Panc1 (cell line): ENCODE measurements around the gene ORC6. TPM values are rescaled to one million over a fixed set of nuclear protein-coding genes. Genes with fewer than 3 reads are reported as not detected.

Source experiments
- ATAC-seq: fragments of 200-7000 bp; cut with Tn5 transposase; 2 replicates; pipeline ENCODE4 v1.9.1; 2020; ENCODE audit warnings: mild to moderate bottlenecking, moderate library complexity
- BruUV-seq: library from RNA; stranded (reverse); fragments of 400-500 nt; replicated peaks from 2 replicates; lab custom pipeline; 2021; lab: Mats Ljungman, UMichigan
- CTCF ChIA-PET: fragments of 300-600 bp; sonication (Branson Sonifier 250); formaldehyde crosslinking; loops from one replicate; lab custom pipeline; 2022; ENCODE audit warnings: antibody characterized with exemption; lab: Charles Lee
- POLR2A ChIA-PET: fragments of 300-600 bp; sonication (Branson Sonifier 250); formaldehyde crosslinking; loops from one replicate; lab custom pipeline; 2022; ENCODE audit warnings: antibody characterized with exemption; lab: Charles Lee
- DNase-seq: peaks from one replicate; pipeline ENCODE4 v3.0.0-alpha.2; 2010; ENCODE audit warnings: low read depth, low spot score
- H3K27ac ChIP-seq: 2 replicates; pipeline ENCODE4 v1.5.1; 2011; ENCODE audit warnings: mild to moderate bottlenecking, low read length, inconsistent platforms
- H3K27me3 ChIP-seq: fragments of 200-500 bp; sonication (Bioruptor generic); 2 replicates; pipeline ENCODE4 v1.6.0; 2014; ENCODE audit warnings: low read length, inconsistent platforms; ENCODE audit not compliant: control insufficient read depth, insufficient read depth
- H3K36me3 ChIP-seq: fragments of 200-500 bp; sonication (Bioruptor generic); 2 replicates; pipeline ENCODE4 v1.5.1; 2014; ENCODE audit warnings: inconsistent platforms, mild to moderate bottlenecking, low read length, moderate library complexity; ENCODE audit not compliant: control insufficient read depth, insufficient read depth
- H3K4me1 ChIP-seq: 2 replicates; pipeline ENCODE4 v1.5.1; 2011; ENCODE audit warnings: inconsistent platforms, mild to moderate bottlenecking, low read length, moderate library complexity; ENCODE audit not compliant: control insufficient read depth, insufficient read depth
- H3K4me3 ChIP-seq, 2 experiments: 2 replicates each; pipeline ENCODE4 v1.5.1; 2011 to 2012; ENCODE audit warnings: low read depth in 2 of 2, low read length in 2 of 2, mild to moderate bottlenecking in 2 of 2, inconsistent platforms in 1 of 2, moderate library complexity in 1 of 2
- H3K9me3 ChIP-seq: fragments of 200-500 bp; sonication (Bioruptor generic); 2 replicates; pipeline ENCODE4 v1.5.1; 2014; ENCODE audit warnings: low read depth, mild to moderate bottlenecking, inconsistent platforms, low read length, moderate library complexity; ENCODE audit not compliant: control insufficient read depth, insufficient read depth
- CTCF ChIP-seq: fragments of 450-650 bp; IDR thresholded peaks from 2 replicates; pipeline ENCODE4 v1.5.1; 2017; ENCODE audit warnings: mild to moderate bottlenecking
- POLR2AphosphoS5 ChIP-seq: IDR thresholded peaks from 2 replicates; pipeline ENCODE4 v1.6.1; 2012; ENCODE audit warnings: mild to moderate bottlenecking, low read depth, low read length, moderate library complexity
- REST ChIP-seq, 2 experiments: IDR thresholded peaks; 2 replicates each; pipeline ENCODE4 v1.6.1; 2011 to 2012; ENCODE audit warnings: low read depth in 2 of 2, control low read depth in 1 of 2, low read length in 1 of 2, mild to moderate bottlenecking in 1 of 2, moderate library complexity in 1 of 2; ENCODE audit not compliant: insufficient read depth in 1 of 2
- SIN3A ChIP-seq: IDR thresholded peaks from 2 replicates; pipeline ENCODE4 v1.6.1; 2012; ENCODE audit warnings: low read depth, mild to moderate bottlenecking, low read length, moderate library complexity, borderline replicate concordance; ENCODE audit not compliant: insufficient read depth
- TCF7L2 ChIP-seq: IDR thresholded peaks from 2 replicates; pipeline ENCODE4 v1.6.1; 2011; ENCODE audit warnings: mild to moderate bottlenecking, low read depth, low read length, inconsistent platforms
- in situ Hi-C: cut with HindIII; loops from 2 replicates; pipeline ENCODE4 v1.10.0; 2016; ENCODE audit warnings: low sequenced_read_pairs, low pct_unique_long_range_greater_than_20kb
- intact Hi-C: fragments of 100-400 bp; cut with micrococcal nuclease; formaldehyde crosslinking; loops from one replicate; pipeline ENCODE4 v1.10.0; 2022; ENCODE audit not compliant: unreplicated experiment
- total RNA-seq: library from RNA; stranded (reverse); gene quantifications from one replicate; pipeline ENCODE4 v1.2.1, GENCODE V29; 2021; ENCODE audit not compliant: unreplicated experiment

ORC6 gene
- total RNA-seq, 1 experiment from 2014 or later, result 33.5 TPM

GRCh38 chr16:46712911-46713310 is 23.5 kb downstream of the ORC6 start:
- intact Hi-C loops, result no loop called here
- TF ChIP-seq SIN3A, result no peak
- no peak for TF ChIP-seq TCF7L2
- no peak for TF ChIP-seq CTCF
- no peak for TF ChIP-seq POLR2AphosphoS5
- TF ChIP-seq REST (IDR thresholded peaks at IDR 0.05; ENCODE audit: insufficient read depth in 1 of 2, low read depth in 2 of 2, low read length in 1 of 2), result no peak
- ATAC-seq (no peak), DNase-seq (no peak)
- no peaks in the 10 kb centered on the region for H3K27me3 ChIP-seq
- no peaks in the 10 kb centered on the region for H3K36me3 ChIP-seq
- CTCF ChIA-PET, result no interaction called here
- BruUV-seq, result no TSS peak
- in situ Hi-C loops, result no loop called here
- no peaks in the 10 kb centered on the region for H3K4me1 ChIP-seq
- no peak overlapping the region for H3K27ac ChIP-seq
- no peaks in the 10 kb centered on the region for H3K9me3 ChIP-seq
- POLR2A ChIA-PET, result no interaction called here
- H3K4me3 ChIP-seq, result no peak overlapping the region

GRCh38 chr16:46713634-46714033 is 24.2 kb downstream of the ORC6 start:
- intact Hi-C loops, result no loop called here
- Histone ChIP-seq H3K4me1 (no peaks in the 10 kb centered on the region), H3K27me3 (no peaks in the 10 kb centered on the region), H3K9me3 (no peaks in the 10 kb centered on the region), H3K4me3 (no peak overlapping the region), H3K36me3 (no peaks in the 10 kb centered on the region), H3K27ac (no peak overlapping the region)
- ChIA-PET CTCF (no interaction called here), POLR2A (no interaction called here)
- no TSS peak for BruUV-seq
- TF ChIP-seq CTCF (no peak), SIN3A (no peak), POLR2AphosphoS5 (no peak), REST (IDR thresholded peaks at IDR 0.05; ENCODE audit: insufficient read depth in 1 of 2, low read depth in 2 of 2, low read length in 1 of 2) (no peak), TCF7L2 (no peak)
- in situ Hi-C loops, result no loop called here
- ATAC-seq (no peak), DNase-seq (no peak)
